ENCODE results near the gene GATA5.

The GATA5 gene

DNA sequence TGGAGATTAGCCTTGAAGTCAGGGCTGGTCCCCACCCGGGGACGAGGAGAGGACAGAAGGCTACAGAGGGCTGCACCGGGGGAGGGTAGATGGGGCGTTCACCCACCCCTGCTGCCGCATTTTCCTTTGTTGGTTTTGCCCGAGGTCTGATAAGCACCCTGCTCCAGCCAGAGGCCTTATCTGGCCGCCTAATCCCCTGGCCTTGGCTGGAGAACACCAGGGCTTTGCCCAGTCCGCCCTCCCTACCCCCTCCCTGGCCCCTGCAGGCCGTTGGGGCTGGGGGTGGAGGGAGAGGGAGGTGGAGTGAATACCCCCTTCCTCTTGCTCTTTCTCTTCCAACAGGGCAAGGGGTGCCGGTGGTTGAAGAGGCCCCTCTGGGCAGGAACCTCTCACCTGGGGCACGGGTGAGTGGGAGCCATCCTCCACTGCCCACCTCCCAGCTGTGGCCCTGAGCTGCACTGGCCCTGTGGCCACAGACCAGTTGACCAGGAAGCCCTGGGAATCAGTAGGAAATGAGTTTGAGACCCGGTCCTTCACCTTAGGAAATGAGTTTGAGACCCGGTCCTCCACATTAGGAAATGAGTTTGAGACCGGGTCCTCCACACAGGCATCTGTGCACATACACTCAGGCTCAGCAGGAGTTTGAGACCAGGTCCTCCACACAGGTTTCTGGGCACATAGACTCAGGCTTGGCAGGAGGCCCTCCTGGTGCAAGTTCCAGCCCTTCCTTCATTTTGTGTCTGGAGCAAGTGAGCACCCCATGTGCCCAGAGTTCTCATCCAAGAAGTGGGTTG lies 12.0 kb upstream of the GATA5 start:
- DNase-seq (ENCODE audit: low read depth), result no peak

DNA sequence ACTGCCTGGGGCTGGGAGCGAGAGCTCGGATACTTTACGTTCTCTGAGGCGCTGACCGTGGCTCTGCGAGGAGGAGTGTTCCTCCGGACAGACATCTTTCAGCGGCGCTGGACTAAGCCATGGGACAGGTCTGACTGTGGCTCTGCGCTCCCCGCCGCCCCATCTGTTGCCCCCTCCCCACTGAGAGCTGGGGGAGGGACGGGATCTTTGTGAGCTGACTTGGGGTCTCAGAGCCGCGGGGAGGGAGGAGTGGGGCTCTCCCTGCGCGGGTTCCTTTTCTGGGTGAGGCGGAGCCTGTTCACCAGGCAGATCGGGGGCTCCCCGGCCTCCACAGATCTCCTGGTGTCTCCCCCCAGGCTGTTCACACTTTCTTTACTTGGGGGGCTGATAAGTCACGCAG lies 11.3 kb upstream of the GATA5 start:
- DNase-seq (ENCODE audit: low read depth), result no peak

DNA sequence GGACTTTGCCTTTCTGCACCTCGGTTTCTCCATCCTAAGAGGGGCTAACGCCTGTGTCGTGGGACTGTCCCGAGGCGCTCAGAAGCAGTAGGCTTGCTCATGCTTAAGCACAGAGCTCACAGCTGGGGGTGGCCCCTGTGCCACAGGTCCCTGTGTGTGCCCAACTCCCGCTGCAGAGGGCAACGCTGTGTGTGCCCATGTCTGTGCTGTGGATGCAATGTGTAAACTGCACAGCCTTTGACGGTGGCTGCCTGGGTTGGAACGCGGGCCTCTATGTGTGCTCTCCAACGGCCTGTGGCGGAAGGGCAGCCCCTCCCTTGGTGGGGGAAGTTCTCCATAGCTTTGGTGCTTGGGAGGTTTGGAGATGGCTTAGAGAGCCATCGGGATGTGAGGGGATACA lies 10.7 kb upstream of the GATA5 start:
- no peak for DNase-seq (ENCODE audit: low read depth)

DNA sequence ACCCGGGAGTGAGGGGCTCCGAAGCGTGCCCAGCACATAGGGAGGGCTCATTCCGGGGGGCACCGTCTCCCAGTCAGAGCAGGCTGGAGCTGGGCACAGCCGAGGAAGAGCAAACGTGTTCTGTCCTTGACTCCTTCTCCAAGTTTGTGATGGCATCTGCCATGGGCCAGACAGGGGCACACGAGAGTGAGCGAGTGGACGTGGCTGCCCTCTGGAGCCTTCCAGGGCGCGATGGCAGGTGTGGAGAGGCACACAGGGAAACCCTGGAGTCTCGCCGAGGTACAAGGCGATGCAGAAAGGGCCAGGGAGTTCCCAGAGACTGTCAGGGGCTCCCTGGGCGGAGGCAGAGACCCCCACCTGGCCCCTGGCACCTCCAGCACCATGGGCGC lies 9.9 kb upstream of the GATA5 start:
- DNase-seq (ENCODE audit: low read depth), result no peak

DNA sequence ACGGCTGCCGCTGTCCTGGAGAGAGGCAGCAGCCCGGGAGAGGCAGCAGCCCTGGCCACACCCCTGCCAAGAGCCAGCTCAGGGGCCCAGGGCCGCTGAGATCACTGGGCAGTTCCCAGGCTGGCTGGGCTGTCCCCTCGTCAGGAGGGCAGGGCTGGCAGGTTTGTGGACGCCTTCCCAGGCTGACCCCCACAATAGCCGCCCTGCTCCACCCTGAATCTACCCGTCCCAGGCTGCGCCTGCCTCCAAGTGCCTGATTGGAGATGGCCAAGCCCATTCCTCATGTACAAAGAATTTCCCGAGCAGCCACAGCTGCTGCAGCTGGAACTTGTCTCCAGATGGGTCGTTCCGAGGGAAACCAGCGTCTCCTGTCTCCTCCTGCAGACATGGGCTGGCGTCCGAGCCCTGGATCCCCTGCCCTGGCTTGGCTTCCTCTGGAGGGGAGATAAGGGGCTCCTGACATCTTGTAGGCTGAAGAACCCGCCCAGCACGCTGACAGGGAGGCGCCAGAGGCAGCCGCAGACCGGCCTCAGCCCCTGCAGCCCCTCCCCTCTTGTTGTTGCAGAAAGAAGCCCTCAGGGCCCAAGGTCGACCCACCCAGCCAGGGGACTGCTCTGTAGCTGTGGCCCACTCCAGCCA lies 9.4 kb upstream of the GATA5 start:
- no peak for DNase-seq (ENCODE audit: low read depth)

DNA sequence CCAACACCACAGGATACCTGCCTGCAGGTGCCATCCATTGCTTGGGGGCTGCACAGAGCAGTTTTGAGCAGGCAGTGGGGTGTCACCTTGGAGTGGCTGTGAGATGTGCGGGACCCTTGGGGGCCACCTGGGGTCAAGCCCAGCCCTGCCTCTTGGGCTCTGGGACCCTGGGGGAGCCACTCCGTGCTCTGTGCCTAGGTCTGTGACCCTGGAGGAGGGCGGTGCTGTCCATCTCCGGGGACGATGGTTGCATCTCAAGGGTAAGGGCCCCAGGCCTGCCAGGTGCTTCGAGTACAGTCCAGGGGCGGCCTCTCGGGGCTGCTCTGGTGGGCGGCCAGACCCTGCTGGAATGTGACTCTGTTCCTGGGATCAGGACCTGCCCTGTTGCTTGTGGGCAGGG lies 8.7 kb upstream of the GATA5 start:
- no peak for DNase-seq (ENCODE audit: low read depth)

DNA sequence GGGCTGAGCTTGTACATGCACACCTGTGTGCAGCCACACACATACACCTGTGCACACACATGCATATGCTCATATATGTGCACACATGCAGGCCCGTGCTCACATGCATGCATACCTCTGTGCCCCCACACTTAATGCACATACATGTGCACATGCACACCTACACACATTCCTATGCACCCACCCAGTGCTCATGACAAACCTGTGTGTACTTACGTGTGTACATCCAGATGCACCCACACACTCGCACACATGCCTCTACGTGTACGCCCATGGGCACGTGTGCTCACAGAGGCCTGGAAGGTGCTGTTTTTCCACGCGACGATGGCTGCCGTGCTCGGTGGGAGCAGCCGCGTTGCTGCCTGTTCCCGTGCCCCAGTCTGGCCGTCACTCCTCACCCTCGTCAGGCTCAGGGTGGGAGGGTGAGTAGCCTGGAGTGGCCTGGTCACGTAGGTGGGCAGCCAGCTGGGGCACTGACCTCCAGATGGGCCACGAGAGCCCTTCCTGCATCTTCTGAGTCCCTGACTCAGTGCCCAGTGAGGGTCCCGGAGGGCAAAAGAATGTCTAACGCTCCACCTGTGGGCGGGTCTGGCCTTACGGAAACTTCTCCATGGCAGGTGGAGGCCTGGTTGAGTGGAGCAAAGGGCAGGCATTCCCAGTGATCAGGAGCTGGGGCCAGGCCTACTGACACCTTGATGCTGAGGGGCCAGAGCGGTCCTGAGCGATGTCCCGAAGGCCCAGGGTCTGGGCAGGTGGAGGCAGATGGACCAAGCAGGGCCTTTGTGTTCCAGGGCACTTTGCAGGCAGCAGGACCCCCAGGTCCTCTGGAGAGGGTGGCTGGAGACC lies 8.0 kb upstream of the GATA5 start:
- DNase-seq (ENCODE audit: low read depth), result no peak

DNA sequence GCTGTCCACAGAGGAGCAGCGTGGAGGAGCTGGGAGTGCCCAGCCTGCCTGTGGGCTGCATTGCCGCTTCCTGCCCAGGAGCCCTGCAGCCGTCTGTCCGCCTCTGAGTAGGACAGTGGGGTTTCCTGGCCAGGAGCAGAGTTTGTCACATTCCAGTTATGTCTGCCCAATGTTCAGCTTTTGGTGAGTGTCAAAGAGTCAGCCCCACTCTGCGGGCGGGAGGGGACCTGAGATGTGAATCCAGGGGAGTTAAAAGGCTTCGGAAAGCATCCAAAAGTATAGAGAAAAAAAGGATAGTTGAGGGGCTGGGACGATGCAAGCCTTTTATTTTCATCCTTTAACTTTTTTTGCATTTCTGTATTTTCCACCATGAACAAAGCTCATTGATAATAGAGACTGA lies 7.2 kb upstream of the GATA5 start:
- DNase-seq (ENCODE audit: low read depth), result no peak

DNA sequence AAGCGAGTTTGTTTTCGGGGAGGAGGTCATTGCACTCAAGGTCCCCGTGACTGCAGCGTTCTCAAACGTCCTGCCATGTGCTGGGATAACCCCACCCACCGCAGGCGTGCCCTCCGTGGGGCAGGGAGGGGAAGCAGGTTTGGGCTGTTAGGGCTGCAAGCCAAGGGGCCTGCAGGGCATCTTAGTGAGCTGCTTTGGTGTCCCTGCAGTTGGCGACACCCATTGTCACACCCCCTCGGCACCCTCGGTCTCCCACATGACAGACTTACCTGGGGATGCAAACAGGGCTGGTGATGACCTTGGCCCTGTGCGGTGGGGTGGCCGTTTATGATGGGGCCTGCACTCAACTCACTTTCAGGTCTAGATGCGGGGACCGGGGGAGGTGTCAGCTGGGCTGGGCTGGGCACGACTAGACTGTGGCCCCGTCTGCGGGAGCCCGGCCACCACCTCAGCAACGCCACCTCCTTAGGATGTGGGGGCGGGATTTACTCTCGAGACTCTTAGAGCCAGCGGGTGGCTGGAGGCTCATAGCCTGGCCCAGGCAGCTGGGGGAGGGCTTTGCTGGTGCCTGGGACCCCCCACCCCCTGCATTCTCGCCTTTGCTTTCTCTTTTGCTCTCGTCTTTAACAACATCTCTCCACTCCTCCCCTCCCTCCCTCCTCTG lies 6.5 kb upstream of the GATA5 start:
- no peak for DNase-seq (ENCODE audit: low read depth)

DNA sequence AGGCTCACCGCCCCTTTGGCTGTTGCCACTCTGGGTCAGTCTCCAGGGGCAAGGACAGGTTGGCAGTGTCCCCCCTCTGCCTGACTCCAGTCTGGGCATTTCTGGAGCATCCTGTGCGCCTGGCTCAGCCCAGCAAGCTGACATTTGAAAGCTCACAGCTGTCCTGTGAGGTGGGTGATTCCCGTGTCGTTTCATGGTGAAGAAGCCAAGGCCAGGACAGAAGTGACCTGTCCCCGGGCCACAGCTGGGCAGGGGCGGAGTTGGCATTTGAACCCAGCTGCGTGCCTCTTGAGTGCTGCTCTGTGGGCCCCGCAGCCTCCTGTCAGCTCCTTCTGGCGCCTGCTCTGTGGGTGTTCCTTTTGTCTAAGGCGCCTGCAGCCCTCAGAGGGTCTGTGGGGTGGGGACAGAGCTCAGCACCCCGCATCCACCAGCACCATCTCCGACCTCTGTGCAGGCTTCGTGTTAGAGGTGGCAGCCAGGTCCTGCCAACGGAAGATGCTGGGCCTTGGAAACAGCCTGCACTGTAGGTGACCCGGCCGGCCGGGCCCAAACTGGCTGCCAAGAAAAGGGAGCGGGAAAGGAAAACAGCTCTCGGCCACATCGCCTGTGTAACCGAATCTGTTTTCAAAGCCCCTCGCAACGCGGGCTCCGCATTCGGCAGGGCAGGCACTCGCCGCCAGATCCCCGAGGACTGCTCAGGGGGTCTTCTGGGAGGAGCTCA lies 5.8 kb upstream of the GATA5 start:
- no peak for DNase-seq (ENCODE audit: low read depth)

DNA sequence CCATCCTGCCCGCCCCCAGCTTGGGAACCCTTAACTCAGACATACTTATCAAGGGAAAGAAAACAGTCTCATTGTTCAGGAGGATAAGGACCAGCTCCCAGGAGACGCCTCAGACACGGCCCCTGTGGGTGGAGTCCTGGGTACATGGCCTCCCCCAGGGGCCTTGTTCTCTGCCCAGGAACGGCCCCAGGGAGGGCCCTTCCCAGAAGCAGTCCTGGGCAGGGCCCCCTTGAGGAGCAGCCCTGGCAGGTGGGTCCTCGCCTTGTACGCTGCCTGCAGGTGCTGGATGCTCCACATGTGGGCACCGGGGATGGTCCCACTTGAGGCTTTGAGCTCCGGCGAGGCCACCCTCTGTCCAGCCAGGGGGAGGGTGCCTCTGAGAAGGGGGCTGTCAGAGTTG lies 4.5 kb upstream of the GATA5 start:
- no peak for DNase-seq (ENCODE audit: low read depth)

DNA sequence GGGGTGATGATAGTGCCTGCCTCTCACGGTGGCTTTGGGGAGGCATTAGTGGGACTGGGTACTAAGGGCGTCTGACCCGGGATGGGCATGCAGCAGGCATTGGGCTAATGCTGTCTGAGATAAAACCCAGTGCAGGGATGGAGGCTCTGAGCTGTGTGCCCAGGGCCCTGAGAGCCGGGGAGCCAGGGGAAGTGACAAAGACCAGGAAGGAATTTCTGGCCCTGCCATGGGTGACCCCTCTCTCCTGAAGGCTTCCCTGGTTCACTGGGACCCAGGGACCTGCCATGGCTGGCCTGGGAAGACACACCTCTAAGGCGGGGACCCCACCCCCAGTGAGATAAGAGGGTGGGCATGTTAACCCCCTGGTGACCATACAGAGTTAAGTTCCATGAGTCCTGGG lies 3.9 kb upstream of the GATA5 start:
- no peak for DNase-seq (ENCODE audit: low read depth)

DNA sequence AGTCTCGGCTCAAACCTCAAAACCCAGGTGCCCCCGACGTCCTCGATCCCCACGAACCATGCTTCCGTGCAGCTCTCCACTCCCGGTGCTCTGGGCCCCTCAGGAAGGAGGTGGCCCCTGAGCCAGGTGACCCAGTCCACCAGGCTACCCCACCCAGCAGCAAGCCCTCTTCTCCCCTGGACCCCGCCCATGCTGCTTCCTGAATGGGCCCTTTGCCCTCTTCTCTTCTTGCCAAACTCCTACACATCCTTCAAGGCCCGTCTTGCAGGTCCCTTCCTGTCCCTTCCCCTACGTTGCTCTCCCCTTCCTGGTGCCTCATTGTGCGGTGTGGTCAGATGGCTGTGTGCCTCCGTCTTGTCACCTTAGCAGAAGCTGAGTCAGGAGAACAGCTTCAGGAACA lies 3.4 kb upstream of the GATA5 start:
- DNase-seq (ENCODE audit: low read depth), result no peak

DNA sequence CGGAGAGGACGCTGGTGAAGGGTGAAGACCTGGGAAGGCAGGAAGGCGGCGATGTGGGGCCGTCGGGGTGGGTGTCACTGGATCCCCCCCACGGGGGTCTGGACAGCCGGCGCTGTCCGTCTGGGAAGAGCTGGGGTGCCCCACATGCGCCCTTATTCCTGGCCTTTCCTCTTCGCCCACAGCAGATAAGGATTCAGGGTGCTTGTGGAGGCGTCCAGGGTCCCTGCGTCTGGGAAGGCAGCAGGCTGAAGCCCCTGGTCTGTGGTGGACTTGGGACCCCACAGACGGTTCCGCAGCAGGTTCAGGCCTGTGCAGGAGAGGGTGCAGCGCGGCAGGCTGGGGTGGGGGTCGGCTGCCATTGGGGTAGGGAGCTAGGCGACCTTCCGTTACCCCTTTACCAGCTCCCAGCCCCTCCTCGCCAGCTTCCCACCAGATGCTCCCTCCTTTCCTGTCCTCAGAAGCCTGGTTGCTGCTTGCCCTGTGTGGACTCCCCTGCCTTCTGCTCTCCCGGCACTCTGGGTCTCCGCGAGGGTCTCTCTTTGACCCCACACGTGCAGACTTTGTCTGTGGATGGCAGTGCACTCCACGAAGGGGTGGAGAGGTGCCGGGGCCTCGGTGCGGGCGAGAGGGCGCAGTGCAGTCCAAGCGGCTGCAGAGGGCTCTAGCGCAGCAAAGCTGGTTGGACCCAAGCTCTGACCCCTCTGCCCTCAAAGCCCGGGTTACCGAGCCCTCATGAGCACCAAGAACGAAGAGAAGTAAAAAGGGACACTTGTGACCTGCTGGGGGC lies 2.1 kb upstream of the GATA5 start:
- no peak for DNase-seq (ENCODE audit: low read depth)

DNA sequence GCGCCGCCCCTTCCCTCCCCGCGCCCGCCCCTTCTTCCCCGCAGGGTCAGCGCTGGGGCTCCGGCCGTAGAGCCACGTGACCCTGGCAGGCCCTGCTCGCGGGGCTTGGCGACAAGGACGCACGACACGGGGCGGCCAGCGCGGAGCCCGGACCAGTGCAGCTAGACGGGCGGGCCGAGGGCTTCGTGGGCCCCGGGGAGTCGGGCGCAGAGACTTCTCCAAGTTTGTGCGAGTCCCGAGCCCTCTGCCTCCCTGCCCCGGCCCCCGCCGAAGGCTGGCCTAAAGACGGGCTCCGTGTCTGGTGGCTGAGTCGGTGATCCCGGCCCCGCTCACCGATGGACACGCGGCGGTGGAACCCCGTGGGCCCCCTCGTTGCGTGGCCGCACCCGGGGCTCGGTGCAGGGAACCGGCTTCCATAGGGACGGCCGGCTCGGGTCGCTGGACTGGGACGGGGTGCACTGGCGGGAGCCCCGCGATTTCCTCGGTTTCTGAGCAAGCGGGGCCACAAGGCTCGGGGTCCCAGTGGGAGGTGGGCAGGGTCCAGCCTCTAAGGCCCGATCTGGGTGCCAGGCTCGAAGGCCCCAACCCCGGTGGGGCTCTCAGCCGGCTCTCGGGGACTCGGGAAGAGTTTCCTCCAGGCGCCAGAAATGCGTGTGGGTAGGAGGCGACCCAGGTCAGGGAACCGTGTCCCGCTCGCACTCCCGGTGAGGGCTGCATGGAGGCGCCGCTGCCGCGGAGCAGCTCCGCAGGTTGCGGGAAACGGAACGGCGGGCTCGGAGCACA lies 452 bp upstream of the GATA5 start:
- no peak for DNase-seq (ENCODE audit: low read depth)

DNA sequence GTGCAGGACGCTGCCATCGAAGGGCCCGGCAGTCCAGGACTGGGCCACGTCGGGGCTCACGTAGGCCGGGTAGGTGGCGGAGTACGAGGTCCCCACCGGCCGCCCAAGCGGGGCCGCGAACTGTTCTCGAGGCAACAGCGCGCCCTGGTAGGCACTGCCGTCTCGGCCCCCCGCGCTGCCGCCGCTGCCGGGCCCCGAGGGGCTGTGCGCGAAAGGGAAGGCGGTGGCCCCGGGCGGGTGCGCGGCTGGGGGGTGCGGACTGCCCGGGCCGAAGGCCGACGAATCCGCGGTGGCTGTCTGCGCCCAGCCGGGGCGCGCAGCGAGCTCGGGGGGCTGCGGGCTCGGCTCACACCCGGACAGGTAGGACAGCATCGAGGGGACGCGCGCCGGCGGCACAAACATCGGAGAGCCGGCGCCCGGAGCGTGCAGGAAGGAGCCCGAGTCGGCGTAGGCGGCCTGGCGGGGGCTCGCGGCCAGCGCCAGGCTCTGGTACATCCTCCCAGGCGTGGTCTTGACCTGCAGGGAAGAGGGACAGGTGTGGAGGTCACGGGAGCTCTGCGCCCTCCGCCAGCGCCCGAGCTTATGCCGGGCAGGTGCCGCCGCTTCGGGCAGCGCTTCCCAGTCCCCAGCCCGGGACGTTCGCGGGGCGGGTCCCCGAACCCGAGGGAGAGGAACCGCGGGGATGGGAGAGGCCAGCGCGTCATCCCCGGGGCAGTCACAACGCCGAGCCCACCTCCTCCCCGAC lies 596 bp downstream of the GATA5 start:
- no peak for DNase-seq (ENCODE audit: low read depth)

DNA sequence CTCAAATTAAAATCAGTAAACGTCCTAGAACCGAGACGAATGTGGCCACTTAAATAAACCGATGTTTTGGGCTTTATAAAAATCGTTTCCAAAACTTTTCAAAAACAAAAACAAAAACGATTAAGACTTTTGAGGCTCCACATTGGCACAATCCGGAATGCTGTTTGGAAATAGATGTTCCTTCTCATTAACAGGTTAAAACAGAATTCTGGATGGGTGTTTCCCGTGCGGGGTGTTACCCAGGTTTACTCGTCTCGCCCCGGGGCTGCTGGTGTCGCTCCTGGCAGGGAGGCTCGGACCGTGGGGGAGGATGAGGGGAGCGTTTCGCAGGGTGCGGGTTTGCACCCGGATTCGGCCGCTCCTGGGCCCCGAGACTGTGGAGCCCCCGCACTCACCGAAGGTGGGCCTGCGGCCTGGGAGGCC lies 1.2 kb downstream of the GATA5 start:
- no peak for DNase-seq (ENCODE audit: low read depth)

DNA sequence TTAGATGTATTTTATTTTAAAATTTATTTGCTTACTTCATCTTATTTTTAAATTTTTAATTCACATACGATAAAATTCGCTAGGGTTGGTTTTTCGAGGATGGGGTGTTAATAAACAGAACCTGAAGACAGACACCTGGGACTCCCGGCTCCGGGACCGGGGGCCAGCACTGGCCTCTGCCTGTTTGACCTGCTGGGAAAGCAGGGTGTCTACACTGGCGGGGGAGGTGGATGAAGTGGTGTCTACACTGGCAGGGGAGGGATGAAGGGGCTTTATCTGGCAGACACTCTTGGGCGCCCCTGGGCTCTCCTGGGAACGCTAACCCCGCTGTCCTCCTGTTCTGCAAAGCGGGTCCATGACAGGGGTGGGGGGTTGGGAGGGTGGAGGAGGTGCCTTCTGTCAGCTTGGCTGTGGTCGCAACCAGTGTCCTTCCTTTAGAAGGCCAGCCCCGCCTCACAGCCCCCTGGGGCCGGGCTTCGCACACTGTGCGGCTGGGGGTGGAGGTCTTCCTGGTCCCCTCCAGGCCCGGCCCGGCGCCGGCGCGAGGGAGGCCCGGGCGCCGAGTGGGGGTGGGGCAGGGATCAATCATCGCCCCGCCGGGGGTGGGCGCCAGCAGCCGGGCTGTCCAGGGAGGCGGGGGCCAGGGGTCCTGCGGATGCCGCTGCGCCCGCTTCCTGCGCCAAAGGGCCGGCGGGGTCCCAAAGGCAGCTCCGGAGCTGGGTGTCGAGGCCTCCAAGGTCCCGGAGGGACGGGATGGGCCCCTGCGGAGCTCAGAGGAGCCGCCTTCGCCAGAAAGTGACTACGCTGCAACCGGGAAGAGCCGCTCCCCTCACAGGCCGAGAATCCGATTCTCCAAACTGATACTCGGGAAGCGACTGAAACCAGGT lies 1.8 kb downstream of the GATA5 start:
- no peak for DNase-seq (ENCODE audit: low read depth)

Data from stimulated activated CD8-positive, alpha-beta memory T cell treated with anti-CD3 and anti-CD28 coated beads, Interleukin-7, amount 100 ng/mL, for 24 hours (primary cell).